ENCODE results near the gene WDR87. TPM values are rescaled to one million over a fixed set of nuclear protein-coding genes. Genes with fewer than 3 reads are reported as not detected.
"Not testable (repeated sequence)": the region's sequence is repeated elsewhere in the genome, so short reads cannot be mapped to it uniquely, and the experiment has no call there.

Gene WDR87
- total RNA-seq, 4 donors from 2014 or later = not detected

GRCh38 chr19:37885392-37885791 is 21.0 kb downstream of the WDR87 start:
- no peak for ATAC-seq (ENCODE audit: low FRiP score)
- no peak for DNase-seq (ENCODE audit: low spot score)
- no peak for TF ChIP-seq CTCF (IDR thresholded peaks at IDR 0.05)

- DNase-seq (ENCODE audit: low spot score) (no peak), ATAC-seq (ENCODE audit: low FRiP score) (no peak)
- TF ChIP-seq CTCF (IDR thresholded peaks at IDR 0.05) = no peak
Observed at GRCh38 chr19:37877147-37877546, 29.2 kb downstream of the WDR87 start.

- no peak for DNase-seq (ENCODE audit: low spot score)
Observed at GRCh38 chr19:37876032-37876431, 30.4 kb downstream of the WDR87 start.

GRCh38 chr19:37874784-37875183 is 31.6 kb downstream of the WDR87 start:
- no peak for TF ChIP-seq CTCF (IDR thresholded peaks at IDR 0.05)
- no peak for DNase-seq (ENCODE audit: low spot score)
- ATAC-seq (ENCODE audit: low FRiP score) = no peak

More at GRCh38 chr19:37876032-37876431, 30.4 kb downstream of the WDR87 start:
- ATAC-seq (ENCODE audit: low FRiP score) = no peak
- TF ChIP-seq CTCF (IDR thresholded peaks at IDR 0.05) = no peak

- no peak for DNase-seq (ENCODE audit: low spot score)
- TF ChIP-seq CTCF (IDR thresholded peaks at IDR 0.05) = no peak
- no peak for ATAC-seq (ENCODE audit: low FRiP score)
Observed at GRCh38 chr19:37872383-37872782, 34.0 kb downstream of the WDR87 start.

GRCh38 chr19:37869766-37870340 is 36.5 kb downstream of the WDR87 start:
- ATAC-seq (ENCODE audit: low FRiP score) (no peak), DNase-seq (ENCODE audit: low spot score) (no peak)
- no peak for TF ChIP-seq CTCF (IDR thresholded peaks at IDR 0.05)

GRCh38 chr19:37867831-37868230 is 38.6 kb downstream of the WDR87 start:
- no peak for TF ChIP-seq CTCF (IDR thresholded peaks at IDR 0.05)
- DNase-seq (ENCODE audit: low spot score) (no peak), ATAC-seq (ENCODE audit: low FRiP score) (no peak)

GRCh38 chr19:37865930-37866329 is 40.5 kb downstream of the WDR87 start:
- ATAC-seq (ENCODE audit: low FRiP score); DNase-seq (ENCODE audit: low spot score): not testable (repeated sequence)

All from omental fat pad (tissue), 4 donors.